ENCODE measurements around the gene SLC22A12.

SLC22A12 gene

DNA sequence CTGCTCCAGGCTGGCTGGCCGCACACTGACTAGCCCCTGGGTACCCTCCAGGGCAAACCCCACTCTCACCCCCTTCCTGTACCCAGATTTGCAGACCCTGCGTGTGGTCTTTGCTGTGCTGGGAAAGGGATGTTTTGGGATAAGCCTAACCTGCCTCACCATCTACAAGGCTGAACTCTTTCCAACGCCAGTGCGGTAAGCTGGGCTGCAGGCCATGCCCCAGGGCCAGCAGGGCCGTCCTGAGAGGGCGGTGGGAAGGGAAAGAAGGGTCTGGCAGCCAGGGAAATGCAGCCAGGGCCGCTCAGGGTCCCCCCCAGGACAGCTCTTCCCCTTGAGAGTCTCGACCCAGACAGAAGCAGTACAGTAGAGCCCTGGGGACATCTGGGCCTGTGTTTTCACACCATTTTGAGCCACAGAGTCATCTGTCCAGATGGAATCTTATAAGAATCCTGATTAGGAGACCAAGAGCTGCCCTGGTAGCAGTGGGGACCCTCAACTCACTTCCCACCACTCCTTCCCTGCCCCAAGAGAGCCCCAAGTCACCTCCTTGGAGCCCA, 22.4 kb upstream of the SLC22A12 start:
- Mint-ChIP-seq H3K27ac (no peak overlapping the region), H3K4me1 (ENCODE audit: low read depth) (peaks cover 4% of the 10 kb centered on the region), H3K36me3 (ENCODE audit: low read depth) (no peaks in the 10 kb centered on the region), H3K4me3 (no peak overlapping the region), H3K9me3 (no peaks in the 10 kb centered on the region), H3K27me3 (peaks cover 7% of the 10 kb centered on the region)
- DNase-seq: no peak

DNA sequence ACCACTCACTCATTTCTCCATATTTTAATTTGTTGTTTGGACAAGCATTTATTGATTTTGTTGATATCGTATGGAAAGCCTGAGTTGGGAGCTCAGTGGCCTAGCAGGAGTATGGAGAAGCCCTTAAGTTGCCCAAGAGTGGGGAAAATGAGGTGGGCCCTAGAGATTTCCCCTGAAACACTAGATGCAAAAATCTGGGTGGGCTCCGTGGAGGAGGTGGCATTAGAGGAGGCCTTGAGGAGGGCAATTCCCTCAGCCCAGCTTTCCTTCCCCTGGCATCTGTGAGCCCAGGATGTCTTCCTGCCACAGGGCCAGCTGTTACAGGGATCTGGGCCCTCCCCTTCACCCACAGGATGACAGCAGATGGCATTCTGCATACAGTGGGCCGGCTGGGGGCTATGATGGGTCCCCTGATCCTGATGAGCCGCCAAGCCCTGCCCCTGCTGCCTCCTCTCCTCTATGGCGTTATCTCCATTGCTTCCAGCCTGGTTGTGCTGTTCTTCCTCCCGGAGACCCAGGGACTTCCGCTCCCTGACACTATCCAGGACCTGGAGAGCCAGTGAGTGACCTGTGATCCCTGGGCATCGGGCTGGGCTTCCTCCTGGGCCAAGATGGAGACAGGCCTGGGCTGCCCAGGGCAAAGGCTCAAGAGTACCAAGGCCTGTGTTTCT, 21.6 kb upstream of the SLC22A12 start:
- Mint-ChIP-seq H3K4me3 (no peak overlapping the region), H3K4me1 (ENCODE audit: low read depth) (peaks cover 4% of the 10 kb centered on the region), H3K36me3 (ENCODE audit: low read depth) (no peaks in the 10 kb centered on the region), H3K9me3 (no peaks in the 10 kb centered on the region), H3K27ac (no peak overlapping the region), H3K27me3 (peaks cover 7% of the 10 kb centered on the region)
- DNase-seq: no peak

DNA sequence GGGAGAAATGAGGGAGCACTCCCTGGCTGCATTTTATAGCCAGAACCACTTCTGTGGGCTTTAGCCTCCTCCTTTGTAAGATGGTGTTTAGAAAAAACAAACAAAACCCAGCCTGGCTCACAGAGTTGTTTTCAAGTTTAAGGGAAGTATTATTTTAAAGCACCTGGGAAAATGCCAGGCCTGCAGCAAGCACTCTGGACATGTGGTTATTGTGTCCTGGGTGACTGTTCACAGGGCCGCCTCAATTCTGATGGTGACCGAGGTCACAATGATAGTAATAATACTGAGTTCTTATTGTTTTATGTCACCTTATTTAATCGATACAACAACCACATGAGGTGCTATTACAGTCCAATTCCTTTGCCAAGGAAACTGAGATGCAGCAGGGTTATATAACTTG, 20.7 kb upstream of the SLC22A12 start:
- Mint-ChIP-seq H3K36me3 (ENCODE audit: low read depth) (no peaks in the 10 kb centered on the region), H3K9me3 (no peaks in the 10 kb centered on the region), H3K4me1 (ENCODE audit: low read depth) (peaks cover 4% of the 10 kb centered on the region), H3K27ac (no peak overlapping the region), H3K27me3 (peaks cover 7% of the 10 kb centered on the region), H3K4me3 (no peak overlapping the region)
- DNase-seq: no peak

DNA sequence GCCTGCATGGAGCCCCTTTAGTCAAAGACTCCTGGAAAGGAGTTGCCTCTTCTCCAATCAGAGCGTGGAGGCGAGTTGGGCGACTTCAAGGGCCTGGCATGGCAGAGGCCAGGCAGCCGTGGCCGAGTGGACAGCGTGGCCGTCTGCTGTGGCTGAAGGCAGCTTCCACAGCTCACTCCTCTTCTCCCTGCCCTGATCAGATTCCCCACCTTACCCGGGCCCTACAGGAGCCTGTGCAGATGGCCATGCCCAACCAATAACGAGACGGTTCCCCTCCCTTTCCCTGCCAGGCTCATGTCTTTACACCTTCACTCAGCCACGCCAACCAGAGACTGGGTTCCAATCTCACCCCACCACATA, 20.0 kb upstream of the SLC22A12 start:
- H3K36me3 Mint-ChIP-seq (ENCODE audit: low read depth): no peaks in the 10 kb centered on the region
- no peak for DNase-seq
- peaks cover 7% of the 10 kb centered on the region for H3K27me3 Mint-ChIP-seq
- no peak overlapping the region for H3K4me3 Mint-ChIP-seq
- H3K27ac Mint-ChIP-seq: no peak overlapping the region
- H3K4me1 Mint-ChIP-seq (ENCODE audit: low read depth): peaks cover 4% of the 10 kb centered on the region
- H3K9me3 Mint-ChIP-seq: no peaks in the 10 kb centered on the region

DNA sequence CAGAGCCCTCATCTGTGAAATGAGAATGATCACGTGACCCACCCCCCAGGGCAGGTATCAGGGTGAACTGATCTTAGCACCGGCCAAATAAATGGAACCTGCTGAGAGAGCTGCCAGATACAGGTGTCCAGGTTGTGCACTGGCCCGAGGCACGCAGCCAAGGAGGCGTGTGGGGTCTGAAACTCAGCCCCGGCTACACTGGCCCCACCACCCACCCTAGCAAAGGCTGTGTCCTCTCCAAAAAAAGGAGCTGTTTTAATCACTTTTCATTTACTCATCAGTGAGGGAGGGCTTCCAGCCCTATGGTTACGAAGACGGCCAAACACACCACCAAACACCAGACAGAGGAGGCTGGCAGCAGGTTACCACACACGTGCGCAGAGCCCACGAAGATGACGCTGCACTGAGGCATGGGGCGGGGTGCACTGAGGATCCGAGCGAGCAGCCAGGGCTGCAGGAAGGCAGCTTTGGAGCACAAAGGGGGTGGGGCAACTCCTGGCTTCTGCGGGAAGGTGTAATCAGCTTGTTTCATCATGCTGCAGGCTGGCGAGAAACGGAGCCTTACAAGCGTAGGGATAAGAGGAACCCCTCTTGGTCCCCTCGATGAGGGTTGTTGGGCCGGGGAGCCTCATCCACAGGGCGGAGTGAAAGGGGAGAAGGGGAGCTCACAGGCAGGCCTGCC, 19.5 kb upstream of the SLC22A12 start:
- H3K4me1 Mint-ChIP-seq (ENCODE audit: low read depth): peaks cover 2% of the 10 kb centered on the region
- DNase-seq: no peak
- no peaks in the 10 kb centered on the region for H3K36me3 Mint-ChIP-seq (ENCODE audit: low read depth)
- H3K4me3 Mint-ChIP-seq: no peak overlapping the region
- H3K9me3 Mint-ChIP-seq: no peaks in the 10 kb centered on the region
- no peak overlapping the region for H3K27ac Mint-ChIP-seq
- H3K27me3 Mint-ChIP-seq: peaks cover 7% of the 10 kb centered on the region

DNA sequence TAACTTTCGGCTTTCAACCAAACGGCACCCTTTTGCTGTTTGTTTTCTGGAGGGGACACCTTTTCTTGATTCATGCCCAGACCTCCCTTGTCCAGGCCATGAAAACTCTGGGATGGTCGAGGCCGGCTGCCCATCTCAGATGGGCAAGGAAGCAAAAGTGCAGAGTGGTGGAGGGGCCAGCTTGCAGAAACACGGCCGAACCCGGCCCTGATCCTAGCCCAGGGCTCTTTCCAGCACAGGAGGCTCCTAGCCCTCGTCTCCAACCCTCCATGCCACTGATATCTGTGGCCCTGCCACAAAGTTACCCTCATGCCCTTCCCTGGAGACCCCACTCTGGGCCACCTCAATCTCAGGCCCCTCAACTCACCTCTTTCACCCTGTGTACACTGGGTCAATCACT, 18.9 kb upstream of the SLC22A12 start:
- no peak for DNase-seq
- H3K4me3 Mint-ChIP-seq: no peak overlapping the region

DNA sequence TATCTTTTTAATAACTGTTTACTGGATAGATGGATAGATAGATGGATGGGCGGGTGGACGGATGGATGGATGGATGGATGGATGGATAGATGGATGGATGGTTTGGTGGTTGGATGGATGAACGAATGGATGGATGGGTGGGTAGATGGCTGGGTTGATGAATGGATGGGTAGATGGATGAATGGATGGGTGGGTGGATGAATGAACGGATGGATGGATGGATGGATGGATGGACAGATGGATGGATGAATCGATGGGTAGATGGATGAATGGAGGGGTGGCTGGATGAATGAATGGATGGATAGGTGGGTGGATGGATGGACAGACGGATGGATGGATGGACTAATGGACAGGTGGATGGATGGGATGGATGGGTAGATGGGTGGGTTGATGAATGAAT, 13.8 kb upstream of the SLC22A12 start:
- DNase-seq: no peak
- H3K4me3 Mint-ChIP-seq: no peak overlapping the region
- H3K4me1 Mint-ChIP-seq (ENCODE audit: low read depth): no peaks in the 10 kb centered on the region
- H3K27me3 Mint-ChIP-seq: peaks cover 10% of the 10 kb centered on the region
- no peaks in the 10 kb centered on the region for H3K9me3 Mint-ChIP-seq
- H3K36me3 Mint-ChIP-seq (ENCODE audit: low read depth): no peaks in the 10 kb centered on the region
- no peak overlapping the region for H3K27ac Mint-ChIP-seq

More for the DNA sequence above, 18.9 kb upstream of the SLC22A12 start:
- Mint-ChIP-seq H3K27me3 (peaks cover 7% of the 10 kb centered on the region), H3K36me3 (ENCODE audit: low read depth) (no peaks in the 10 kb centered on the region), H3K4me1 (ENCODE audit: low read depth) (no peaks in the 10 kb centered on the region), H3K27ac (no peak overlapping the region), H3K9me3 (no peaks in the 10 kb centered on the region)

DNA sequence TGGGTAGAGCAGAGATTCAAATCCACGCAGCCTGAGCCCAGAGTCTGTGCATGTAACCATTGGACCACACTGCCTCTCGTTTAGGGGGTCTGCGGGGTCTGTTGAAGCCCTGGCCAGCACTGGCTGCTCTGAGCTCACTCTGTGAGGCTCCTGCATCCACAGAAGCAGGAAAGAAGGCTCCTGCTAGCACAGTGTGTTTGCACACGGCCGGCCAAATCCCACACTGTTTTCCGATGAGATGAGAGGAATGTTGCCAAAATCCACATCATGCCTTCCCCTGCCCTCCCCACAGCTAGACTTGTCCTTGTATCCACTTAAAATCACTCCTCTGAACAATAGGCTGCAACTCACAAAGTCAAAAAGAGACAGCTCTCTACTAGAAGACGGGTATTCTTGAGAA, 10.6 kb upstream of the SLC22A12 start:
- H3K36me3 Mint-ChIP-seq (ENCODE audit: low read depth): no peaks in the 10 kb centered on the region
- no peak overlapping the region for H3K27ac Mint-ChIP-seq
- peaks cover 3% of the 10 kb centered on the region for H3K27me3 Mint-ChIP-seq
- no peaks in the 10 kb centered on the region for H3K4me1 Mint-ChIP-seq (ENCODE audit: low read depth)
- DNase-seq: no peak
- no peaks in the 10 kb centered on the region for H3K9me3 Mint-ChIP-seq
- no peak overlapping the region for H3K4me3 Mint-ChIP-seq

DNA sequence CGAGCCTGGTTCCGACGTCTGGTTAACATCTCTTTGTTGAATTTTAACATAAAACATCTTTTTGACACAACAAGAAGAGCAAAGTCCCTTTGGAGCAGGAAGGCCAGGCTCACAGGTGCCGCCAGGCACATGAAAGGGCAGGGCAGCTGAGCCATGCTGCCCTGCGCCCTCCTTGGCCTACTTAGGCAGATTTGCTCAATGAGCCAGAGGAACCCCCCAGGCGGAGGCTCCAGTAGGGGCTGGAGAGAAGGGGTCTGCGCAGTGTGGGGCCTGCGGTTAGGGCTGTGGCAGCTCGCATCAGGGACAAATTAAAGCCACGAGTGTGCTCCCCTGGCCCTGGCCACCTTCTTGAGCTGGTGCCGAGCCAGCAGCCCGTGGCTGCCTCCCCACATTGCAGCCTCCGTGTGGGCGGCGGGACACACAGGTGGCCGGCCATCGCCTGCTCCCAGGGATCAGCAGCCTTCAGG, 9.9 kb upstream of the SLC22A12 start:
- H3K9me3 Mint-ChIP-seq: no peaks in the 10 kb centered on the region
- no peak overlapping the region for H3K4me3 Mint-ChIP-seq
- peaks cover 3% of the 10 kb centered on the region for H3K27me3 Mint-ChIP-seq
- DNase-seq: no peak
- no peaks in the 10 kb centered on the region for H3K4me1 Mint-ChIP-seq (ENCODE audit: low read depth)
- no peak overlapping the region for H3K27ac Mint-ChIP-seq
- no peaks in the 10 kb centered on the region for H3K36me3 Mint-ChIP-seq (ENCODE audit: low read depth)

DNA sequence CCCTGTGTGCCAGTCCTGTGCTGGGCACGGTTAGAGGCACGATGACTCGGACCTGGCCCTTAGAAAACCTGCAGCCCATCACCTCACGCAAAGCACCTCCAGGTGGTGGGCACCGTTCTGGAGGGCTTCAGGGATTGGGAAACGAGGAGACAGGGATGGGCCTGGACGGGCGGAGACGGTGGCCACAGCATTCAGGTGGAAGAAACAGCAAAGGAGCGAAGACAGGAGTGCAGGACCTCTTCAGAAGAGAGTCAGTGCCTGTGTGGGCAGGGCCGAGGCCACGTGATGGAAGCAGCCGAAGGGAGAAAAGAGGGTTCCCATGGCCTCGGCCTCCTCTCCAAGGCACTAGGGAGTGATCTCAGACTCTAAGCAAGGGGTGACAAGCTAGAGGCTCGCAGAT, 8.1 kb upstream of the SLC22A12 start:
- H3K27ac Mint-ChIP-seq: no peak overlapping the region
- no peak for DNase-seq
- H3K27me3 Mint-ChIP-seq: peaks cover 4% of the 10 kb centered on the region
- no peaks in the 10 kb centered on the region for H3K4me1 Mint-ChIP-seq (ENCODE audit: low read depth)
- H3K9me3 Mint-ChIP-seq: no peaks in the 10 kb centered on the region
- H3K4me3 Mint-ChIP-seq: no peak overlapping the region
- H3K36me3 Mint-ChIP-seq (ENCODE audit: low read depth): no peaks in the 10 kb centered on the region

DNA sequence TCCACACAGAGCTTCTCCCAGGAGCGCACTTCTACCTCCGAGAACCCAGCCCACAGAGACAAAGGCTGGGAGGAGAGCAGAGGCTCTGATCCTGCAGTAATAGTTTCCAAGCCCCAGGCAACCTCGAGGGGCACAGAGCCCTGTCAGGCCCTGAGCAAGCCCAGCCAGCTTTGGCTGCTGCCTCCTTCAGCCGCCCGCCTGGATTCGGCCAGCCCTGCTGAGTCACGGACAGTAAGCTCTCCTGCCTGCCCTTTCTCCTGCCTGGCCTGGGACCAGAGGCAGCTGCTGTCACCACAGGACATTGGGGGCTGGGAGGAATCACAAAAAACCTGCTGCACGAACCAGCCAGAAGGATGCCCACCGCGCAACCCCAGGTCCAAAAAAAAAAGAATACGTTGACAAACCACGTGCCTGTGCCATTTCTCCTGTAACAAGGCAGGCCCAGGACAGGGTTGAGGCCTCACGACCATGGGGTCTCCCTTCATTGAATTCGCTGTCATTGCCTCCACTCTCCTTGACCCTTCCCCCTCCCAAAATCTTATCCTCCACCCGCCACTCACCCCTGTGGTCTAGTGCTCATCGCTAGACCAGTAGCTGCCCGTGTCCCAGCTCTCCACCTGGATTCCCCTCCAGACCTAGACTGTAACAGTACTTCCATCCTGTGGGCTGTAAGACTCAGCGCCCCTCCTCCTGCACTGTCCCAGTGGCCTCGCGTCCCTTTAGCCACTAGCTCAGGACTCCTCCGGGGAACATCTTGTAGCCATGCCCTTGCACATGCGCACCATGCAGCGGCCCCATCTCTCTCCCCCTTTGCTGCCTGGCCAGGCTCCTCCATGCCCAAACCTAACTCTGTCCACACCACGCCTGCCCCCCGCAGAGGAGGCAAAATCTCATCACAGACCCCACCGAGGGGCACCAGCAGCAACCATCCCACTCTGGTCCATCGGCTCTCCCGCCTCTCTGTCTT, 7.4 kb upstream of the SLC22A12 start:
- no peak for DNase-seq
- peaks cover 10% of the 10 kb centered on the region for H3K27me3 Mint-ChIP-seq
- no peak overlapping the region for H3K4me3 Mint-ChIP-seq
- H3K27ac Mint-ChIP-seq: no peak overlapping the region
- no peaks in the 10 kb centered on the region for H3K4me1 Mint-ChIP-seq (ENCODE audit: low read depth)
- H3K36me3 Mint-ChIP-seq (ENCODE audit: low read depth): no peaks in the 10 kb centered on the region
- H3K9me3 Mint-ChIP-seq: peaks cover 5% of the 10 kb centered on the region

DNA sequence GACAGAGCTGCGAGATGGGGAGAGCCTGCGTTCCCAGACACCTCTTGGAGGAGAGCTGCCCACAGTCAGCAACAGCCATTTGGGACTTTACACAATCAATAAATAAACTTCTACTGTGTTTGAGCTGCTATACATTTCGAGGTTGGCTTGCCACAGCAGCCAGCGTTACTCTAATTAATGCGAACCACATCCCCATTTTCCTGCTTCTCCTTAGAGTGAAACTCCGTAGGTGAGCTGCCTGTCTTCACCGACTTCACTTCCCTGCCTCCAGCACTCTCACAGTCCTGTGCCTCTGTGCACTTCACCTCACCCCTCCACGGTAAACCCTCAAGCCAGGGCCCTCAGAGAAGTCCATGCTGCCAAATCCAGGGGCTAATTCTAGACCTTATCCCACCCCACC, 5.9 kb upstream of the SLC22A12 start:
- Mint-ChIP-seq H3K27me3 (peaks cover 11% of the 10 kb centered on the region), H3K9me3 (peaks cover 7% of the 10 kb centered on the region), H3K4me1 (ENCODE audit: low read depth) (no peaks in the 10 kb centered on the region), H3K27ac (no peak overlapping the region), H3K4me3 (no peak overlapping the region), H3K36me3 (ENCODE audit: low read depth) (no peaks in the 10 kb centered on the region)
- DNase-seq: no peak

DNA sequence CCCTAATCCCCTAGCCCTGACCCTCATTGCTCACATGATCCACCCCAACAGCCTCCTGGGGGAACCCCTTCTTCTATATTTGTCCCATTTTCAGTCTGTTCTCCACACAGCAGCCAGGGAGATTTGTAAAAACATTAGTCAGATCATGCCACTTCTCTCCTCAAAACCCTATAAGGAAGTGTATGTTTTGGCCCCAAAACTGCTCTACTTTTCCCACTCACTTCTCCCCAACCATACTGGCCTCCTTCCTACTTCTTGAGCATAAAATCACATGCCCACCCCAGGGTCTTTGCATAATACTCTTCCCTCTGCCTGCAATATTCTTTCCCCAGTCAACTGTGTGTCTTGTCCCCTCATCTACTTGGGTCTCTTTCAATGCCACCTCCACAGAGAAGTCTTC, 4.7 kb upstream of the SLC22A12 start:
- Mint-ChIP-seq H3K9me3 (peaks cover 7% of the 10 kb centered on the region), H3K27me3 (peaks cover 11% of the 10 kb centered on the region), H3K4me3 (no peak overlapping the region), H3K36me3 (ENCODE audit: low read depth) (no peaks in the 10 kb centered on the region), H3K27ac (no peak overlapping the region), H3K4me1 (ENCODE audit: low read depth) (no peaks in the 10 kb centered on the region)
- DNase-seq: no peak

DNA sequence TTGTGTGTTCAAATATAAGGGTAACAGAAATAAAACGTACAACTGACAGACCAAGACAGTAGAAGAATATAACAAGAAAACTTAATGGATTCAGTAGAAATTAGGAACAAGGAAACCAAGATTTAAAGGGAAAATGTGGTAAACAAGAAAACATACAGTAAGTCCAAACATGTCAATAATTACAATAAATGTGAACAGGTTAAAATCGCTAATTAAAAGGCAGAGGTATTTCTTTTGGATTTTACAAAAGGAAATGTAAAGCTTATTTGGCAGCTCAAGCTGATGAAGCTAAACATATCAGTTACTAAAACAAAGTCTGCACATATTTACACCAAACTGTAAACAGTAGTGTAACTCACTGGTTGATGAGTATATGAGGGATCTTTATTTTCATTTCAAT, 2.3 kb upstream of the SLC22A12 start:
- peaks cover 13% of the 10 kb centered on the region for H3K27me3 Mint-ChIP-seq
- H3K36me3 Mint-ChIP-seq (ENCODE audit: low read depth): no peaks in the 10 kb centered on the region
- no peak overlapping the region for H3K27ac Mint-ChIP-seq
- no peak overlapping the region for H3K4me3 Mint-ChIP-seq
- no peaks in the 10 kb centered on the region for H3K4me1 Mint-ChIP-seq (ENCODE audit: low read depth)
- peaks cover 7% of the 10 kb centered on the region for H3K9me3 Mint-ChIP-seq
- no peak for DNase-seq
